ENCODE measurements around the gene NOXA1.

- TF ChIP-seq TAF1 (IDR thresholded peaks at IDR 0.05; ENCODE audit: borderline replicate concordance, low read depth, low read length) = no peak
- TF ChIP-seq POLR2A (IDR thresholded peaks at IDR 0.05; ENCODE audit: low read depth, low read length) = no peak
- TF ChIP-seq POLR2AphosphoS5 (IDR thresholded peaks at IDR 0.05; ENCODE audit: low read depth, low read length) = no peak
Measured at GRCh38 chr9:137465720-137466388, 42.7 kb downstream of the NOXA1 start.

Measured in GM12892 (cell line).